AG09319 (cell line): ENCODE results near the gene SNX20.
A peak's percentile ranks its signal among the peaks of the same experiment; 100 is the strongest.

ENCODE experiments used
- DNase-seq: peaks from one replicate; pipeline ENCODE4 v3.0.0-alpha.2; 2010; ENCODE audit warnings: low read depth; ENCODE audit errors: extremely low read depth
- CTCF ChIP-seq: IDR thresholded peaks from 2 replicates; pipeline ENCODE4 v1.5.1; 2011; ENCODE audit warnings: low read depth, mild to moderate bottlenecking, inconsistent platforms, low read length, moderate library complexity

Gene SNX20

GRCh38 chr16:50631985-50632576 is 49.0 kb downstream of the SNX20 start:
- no peak for DNase-seq
- no peak for TF ChIP-seq CTCF

GRCh38 chr16:50631249-50631984 is 49.7 kb downstream of the SNX20 start:
- DNase-seq, result no peak
- no peak for TF ChIP-seq CTCF

GRCh38 chr16:50630394-50631020 is 50.6 kb downstream of the SNX20 start:
- no peak for DNase-seq
- TF ChIP-seq CTCF, result no peak

GRCh38 chr16:50629334-50629733 is 51.8 kb downstream of the SNX20 start:
- no peak for TF ChIP-seq CTCF

GRCh38 chr16:50628156-50628802 is 52.8 kb downstream of the SNX20 start:
- no peak for TF ChIP-seq CTCF
- DNase-seq, result no peak

More at GRCh38 chr16:50629334-50629733, 51.8 kb downstream of the SNX20 start:
- no peak for DNase-seq

- TF ChIP-seq CTCF, result peak; percentile 41
Measured at GRCh38 chr16:50627419-50627818, 53.7 kb downstream of the SNX20 start.

GRCh38 chr16:50626868-50627267 is 54.2 kb downstream of the SNX20 start:
- TF ChIP-seq CTCF, result no peak
- no peak for DNase-seq

More at GRCh38 chr16:50627419-50627818, 53.7 kb downstream of the SNX20 start:
- no peak for DNase-seq
